GM18858 (cell line): Measurements from ENCODE around the gene CCDC142.
"Not testable (repeated sequence)": the region's sequence is repeated elsewhere in the genome, so short reads cannot be mapped to it uniquely, and the experiment has no call there.

Source experiments
- ATAC-seq: cut with Tn5 transposase; IDR thresholded peaks from one replicate; pipeline ENCODE4 v1.9.1; 2021; ENCODE audit not compliant: unreplicated experiment

Gene CCDC142

GRCh38 chr2:74499267-74499939 is 16.6 kb upstream of the CCDC142 start, which contains the start of gene LBX2:
Gene LBX2 (minus strand): TSS chr2:74499603. CDS start chr2:74499537, 66 bp downstream.
- no peak for ATAC-seq

- ATAC-seq, result no peak
Measured at GRCh38 chr2:74498500-74499266, 15.9 kb upstream of the CCDC142 start.

GRCh38 chr2:74497777-74498499 is 15.1 kb upstream of the CCDC142 start:
- ATAC-seq, result no peak

DNA sequence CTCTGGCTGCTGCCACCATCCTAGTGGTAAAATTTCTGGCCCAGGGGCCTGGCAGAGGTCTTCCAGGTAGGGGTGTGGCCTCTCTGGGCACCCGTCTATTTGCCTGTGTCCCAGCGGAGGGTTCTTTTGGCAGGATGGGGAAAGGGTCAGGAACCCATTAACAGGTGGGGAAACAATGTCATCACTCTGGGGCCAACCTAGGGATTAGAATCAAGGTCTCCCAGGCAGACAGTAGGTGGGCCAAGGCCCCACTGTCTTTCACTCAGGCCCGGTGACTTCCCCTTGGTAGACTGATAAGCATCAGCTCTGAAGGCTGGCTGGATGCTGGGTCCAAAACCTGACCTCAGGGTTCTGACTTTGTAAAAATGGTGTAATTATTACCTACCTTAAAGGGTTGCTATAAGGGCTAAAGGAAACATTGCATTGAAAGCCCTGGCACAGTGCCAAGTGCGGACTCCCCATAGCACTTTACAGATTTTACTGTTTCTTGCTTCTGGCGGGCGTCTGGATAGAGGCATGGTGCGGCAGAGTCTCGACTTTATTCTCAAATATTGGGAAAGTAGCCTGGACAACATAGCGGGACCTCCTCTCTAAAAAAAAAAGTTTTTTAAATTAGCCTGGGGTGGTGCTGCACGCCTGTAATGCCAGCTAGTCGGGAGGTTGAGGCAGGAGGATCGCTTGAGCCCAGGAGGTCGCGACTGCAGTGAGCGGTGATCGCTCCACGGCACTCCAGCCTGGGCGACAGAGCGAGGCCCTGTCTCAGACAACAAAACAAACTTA is 14.4 kb upstream of the CCDC142 start:
- ATAC-seq, result no peak

GRCh38 chr2:74495440-74495839 is 12.6 kb upstream of the CCDC142 start:
- ATAC-seq, result no peak

- ATAC-seq, result no peak
Measured at GRCh38 chr2:74493546-74493945, 10.7 kb upstream of the CCDC142 start.

GRCh38 chr2:74491648-74492544 is 9.1 kb upstream of the CCDC142 start:
- no peak for ATAC-seq

GRCh38 chr2:74489906-74490305 is 7.1 kb upstream of the CCDC142 start:
- ATAC-seq, result no peak

- no peak for ATAC-seq
Measured at GRCh38 chr2:74488643-74489481, 6.1 kb upstream of the CCDC142 start.

DNA sequence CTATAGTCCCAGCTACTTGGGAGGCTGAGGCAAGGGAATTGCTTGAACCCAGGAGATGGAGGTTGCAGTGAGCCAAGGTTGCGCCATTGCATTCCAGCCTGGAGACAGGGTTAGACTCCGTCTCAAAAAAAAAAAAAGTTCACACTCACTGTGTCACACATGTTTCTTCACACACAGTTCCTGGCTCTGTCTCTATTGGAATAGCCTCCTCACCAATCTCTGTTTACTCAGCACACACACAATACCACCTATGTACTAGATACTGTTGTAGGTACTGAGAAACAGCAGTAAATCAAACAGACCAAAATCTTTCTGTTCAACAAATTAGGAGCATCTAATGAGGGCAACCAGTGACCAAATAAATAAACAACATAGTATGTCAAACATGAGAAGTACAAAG is 3.3 kb upstream of the CCDC142 start:
- ATAC-seq, result no peak

DNA sequence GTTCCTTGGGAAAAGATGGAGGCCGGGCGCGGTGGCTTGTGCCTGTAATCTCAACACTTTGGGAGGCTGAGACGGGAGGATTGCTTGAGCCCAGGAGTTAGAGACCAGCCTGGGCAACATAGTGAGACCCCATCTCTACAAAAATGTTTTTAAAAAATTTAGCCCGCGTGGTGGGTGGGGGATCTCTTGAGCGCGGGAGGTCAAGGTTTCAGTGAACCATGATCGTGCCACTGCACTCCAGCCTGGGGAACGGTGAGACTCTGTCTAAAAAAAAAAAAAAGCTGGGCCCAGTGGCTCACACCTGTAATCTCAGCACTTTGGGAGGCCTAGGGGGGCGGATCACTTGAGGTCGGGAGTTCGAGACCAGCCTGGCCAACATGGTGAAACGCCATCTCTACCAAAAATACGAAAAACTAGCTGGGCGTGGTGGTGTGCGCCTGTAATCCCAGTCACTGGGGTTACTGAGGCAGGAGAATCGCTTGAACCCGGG is 922 bp upstream of the CCDC142 start:
- ATAC-seq, result not testable (repeated sequence)

GRCh38 chr2:74481961-74482800 is 617 bp downstream of the CCDC142 start:
- ATAC-seq, result peak; percentile 26

DNA sequence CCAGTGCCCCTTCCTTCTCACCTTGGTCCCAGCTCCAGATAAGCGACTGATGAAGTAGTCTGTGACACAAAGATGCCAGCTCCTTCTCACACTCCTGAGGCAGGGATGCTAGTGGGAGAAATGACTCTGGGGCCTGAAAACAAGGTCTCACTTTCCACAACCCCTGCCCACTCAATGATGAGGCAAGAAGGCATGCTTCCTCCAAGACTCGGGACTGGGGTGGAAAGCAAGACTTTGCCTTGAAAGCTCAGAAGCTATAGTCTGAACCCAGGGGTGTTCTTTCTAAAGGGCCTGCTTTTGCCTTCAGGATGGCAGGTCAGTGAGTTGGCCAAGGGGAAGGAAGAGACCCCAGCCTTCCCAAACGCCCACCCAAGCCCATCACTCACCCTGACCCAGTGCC is 1.4 kb downstream of the CCDC142 start:
- no peak for ATAC-seq

DNA sequence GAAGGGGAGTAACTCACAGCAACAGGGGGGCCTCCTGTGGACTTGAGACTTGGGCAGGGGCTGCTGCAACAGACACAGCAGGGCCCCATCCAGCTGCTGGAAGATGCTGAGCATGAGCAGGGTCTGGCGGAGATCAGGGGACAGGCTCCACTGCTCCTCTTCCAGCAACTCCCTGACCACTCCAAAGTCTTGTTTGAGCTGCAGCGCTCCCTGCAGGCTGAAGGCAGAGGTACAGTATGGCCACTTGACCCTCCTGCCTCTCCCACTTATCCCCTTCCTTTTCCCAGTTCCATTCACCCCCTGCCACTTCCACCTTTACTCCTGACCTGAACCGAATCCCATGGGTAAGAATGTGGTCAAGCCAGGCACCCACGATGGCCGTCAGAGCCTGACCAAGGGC is 7.9 kb downstream of the CCDC142 start:
- ATAC-seq, result no peak

DNA sequence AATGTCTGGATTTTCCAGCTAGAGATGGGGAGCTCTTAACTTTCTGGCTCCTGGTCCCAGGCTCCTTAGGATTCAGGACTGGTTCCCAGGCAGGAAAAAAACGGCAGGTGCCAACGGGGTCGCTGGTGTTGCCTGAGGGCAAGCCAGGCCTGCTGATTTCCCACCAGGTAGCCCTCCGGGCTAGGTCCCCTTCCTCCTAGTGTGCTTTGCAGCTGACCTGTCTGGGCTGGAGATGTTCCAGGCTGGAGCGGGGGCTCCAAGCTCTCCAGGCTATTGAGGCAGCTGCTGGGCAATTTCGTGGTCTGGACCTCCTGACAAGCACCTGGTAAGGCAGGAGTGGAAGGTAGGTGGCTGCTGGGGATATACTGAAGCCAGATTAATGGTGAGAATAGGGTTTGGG is 8.3 kb downstream of the CCDC142 start:
- ATAC-seq, result no peak

GRCh38 chr2:74472945-74473258 is 9.9 kb downstream of the CCDC142 start:
- ATAC-seq, result no peak

DNA sequence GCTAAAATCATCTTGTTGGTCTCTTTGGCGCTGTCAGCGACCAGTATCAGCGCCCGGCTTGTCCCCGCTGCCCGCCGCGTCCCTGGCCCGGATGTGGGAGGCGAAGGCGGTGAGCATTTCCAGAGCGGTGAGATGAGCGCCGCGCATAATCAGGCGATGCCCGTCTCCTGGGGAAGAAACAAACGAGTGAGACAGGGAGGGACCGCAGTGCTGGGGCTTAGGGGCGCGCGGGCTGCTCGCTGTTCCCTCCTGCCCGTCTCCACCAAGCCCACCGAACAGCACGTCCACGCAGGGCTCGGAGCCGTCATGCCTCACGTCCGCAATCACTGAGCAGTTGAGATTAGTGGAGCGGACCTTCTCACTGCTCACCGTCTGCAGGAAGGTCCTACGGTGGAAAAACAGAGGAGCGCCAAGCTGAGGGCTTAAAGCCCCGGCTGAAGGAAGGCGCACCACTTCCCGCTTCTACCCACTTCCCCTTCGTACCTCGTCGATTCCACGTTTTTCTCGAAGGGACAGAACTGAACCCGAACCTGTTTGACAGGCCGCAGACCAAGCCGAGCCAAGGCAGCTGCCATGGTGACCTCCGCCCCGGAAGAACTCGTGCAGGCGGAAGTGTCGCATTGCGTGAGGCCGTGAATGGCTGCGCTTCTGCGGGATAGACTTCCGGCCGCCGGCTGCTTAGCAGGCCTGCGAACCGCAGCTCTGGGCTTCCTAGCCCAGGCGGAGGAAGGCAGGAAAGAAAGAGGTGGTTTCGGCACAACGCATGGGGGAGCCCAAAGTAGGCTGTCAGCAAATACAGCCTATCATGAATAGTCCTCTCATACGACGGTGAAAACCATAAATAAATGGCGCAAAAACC is 10.5 kb downstream of the CCDC142 start, which contains the start of gene MRPL53:
MRPL53 (minus strand) TSS at position 595 of the 859 bp plus-strand sequence; CDS start at position 575, 20 bp downstream.
- peak; percentile 71 for ATAC-seq
